NCI-H2227 treated with DMSO at 0.1 percent for 48 hours (cell line): Measurements from ENCODE around the gene FADS6.

ENCODE experiments used
- DNase-seq: peaks from one replicate; lab custom pipeline; 2025; lab: John Stamatoyannopoulos, UW

Gene FADS6, protein sequence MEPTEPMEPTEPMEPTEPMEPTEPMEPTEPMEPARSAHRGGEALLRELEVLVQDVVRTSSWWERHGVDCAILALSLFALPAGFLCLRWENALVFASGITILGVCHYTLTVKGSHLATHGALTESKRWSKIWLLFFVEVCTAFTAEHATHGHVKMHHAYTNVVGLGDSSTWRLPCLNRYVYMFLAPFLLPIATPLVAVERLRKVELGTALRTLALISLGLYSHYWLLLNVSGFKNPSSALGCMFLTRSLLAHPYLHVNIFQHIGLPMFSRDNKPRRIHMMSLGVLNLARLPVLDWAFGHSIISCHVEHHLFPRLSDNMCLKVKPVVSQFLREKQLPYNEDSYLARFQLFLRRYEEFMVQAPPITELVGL

DNA sequence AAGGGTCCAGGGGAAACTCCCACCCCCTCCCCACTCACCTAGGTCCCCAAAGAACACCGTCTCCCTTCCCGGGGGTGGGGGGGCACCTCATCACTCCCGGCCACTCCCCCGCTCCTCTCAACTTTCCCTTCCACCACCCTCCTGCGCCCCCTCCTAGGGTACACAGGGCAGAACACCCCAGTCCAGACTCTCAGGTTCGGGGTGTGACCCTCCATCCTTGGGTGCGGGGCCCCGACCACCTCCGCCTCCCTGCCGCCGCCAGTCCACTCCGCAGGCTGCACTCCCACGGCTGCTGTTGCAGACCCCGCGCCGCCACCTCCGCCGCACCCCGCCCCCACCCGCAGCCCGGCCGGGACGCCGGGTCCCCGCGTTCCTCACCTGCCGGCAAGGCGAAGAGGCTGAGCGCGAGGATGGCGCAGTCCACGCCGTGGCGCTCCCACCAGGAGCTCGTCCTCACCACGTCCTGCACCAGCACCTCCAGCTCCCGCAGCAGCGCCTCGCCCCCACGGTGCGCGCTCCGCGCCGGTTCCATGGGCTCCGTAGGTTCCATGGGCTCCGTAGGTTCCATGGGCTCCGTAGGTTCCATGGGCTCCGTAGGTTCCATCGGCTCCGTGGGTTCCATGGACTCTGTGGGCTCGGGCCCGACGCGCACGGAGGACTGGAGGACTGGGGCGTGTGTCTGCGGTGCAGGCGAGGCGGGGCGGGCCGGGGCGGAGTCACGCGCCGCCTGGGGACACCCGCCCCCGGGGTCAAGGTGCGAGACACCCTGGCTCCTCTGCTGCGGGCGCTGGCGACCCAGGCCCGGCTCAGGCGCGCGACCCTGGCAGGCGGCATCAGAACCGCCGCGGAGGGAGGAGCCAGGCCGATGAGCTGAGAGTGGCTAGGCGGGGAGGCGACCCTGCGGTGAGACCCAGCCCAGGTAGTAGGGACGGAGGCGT is at the start of gene FADS6:
Gene FADS6 (minus strand): TSS at position 660 of the 938 bp plus-strand sequence. CDS start 38 bp downstream, at position 622.
- no peak for DNase-seq

DNA sequence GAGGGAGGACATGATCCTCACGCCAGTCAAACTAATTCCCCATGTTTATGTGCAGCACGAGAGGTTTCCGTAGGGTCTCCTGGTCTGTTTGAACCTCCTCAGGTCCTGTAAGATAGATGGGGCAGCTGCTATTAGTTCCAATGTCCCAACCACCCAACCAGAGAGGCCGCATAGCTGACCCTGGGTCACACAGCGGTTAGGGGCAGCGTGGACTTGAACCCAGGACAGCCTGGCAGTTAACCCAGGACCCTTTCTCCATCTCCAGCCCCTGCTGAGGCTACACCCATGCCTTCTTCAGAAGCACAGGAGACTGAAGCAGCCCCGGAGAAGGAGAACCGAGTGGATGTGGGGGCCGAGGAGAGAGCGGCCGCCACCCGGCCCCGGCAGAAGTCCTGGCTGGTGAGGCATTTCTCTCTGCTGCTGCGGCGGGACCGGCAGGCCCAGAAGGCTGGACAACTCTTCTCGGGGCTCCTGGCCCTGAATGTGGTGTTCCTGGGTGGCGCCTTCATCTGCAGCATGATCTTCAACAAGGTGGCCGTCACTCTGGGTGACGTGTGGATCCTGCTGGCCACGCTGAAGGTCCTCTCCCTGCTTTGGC is 47.8 kb upstream of the FADS6 start:
- DNase-seq, result no peak

DNA sequence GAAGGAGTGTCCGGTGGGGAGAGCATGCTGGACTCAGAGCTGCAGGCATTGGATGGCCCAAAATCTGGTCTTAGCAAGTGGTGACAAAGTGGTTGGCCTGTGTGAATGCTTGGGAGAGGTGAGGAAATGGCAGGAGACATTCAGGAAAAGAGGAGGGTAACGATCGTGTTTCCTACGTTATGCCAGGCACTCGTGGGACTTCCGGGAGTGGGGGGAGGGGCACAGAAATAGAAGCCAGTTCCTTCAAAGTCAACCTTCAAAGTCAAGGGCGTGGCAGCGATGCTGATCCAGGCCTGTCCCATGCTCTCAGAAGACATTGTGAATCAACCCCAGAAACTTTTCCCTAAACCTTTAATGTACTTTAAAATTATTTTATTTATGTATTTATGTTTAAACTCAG is 46.1 kb upstream of the FADS6 start:
- DNase-seq, result no peak

DNA sequence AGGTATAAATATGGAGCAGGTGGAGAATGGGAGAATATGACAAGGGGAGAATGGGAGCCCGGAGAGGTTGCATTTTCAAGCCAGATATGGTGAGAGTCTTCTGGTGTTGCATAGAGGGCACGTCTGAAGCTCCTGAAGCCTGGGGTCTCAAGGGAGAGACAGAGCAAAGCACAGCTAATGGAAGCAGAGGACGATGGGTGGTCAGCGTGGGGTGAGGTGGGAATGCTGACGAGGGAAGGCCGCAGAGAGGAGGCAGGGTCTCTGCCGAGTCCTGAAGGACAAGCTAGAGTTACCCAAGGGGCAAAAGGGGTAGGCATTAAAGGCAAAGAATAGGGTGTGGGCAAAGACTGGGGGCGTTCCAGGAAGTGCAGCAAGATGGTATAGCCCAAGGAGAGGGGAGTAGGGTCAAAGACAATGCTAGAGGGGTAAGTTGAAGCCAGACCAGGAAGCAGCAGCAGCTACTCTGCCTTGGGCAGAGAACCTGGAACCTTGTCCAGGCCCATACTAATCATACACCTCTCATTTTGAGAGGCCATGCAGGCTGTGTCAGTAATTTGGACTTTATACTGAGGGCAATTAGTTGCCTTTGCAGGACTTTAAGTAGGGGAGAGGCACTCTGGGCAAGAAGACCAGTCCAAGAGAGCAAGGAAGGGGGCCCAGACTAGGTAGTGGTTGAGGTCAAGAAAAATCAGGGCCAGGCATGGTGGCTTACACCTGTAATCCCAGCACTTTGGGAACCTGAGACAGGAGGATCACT is 44.9 kb upstream of the FADS6 start:
- no peak for DNase-seq

DNA sequence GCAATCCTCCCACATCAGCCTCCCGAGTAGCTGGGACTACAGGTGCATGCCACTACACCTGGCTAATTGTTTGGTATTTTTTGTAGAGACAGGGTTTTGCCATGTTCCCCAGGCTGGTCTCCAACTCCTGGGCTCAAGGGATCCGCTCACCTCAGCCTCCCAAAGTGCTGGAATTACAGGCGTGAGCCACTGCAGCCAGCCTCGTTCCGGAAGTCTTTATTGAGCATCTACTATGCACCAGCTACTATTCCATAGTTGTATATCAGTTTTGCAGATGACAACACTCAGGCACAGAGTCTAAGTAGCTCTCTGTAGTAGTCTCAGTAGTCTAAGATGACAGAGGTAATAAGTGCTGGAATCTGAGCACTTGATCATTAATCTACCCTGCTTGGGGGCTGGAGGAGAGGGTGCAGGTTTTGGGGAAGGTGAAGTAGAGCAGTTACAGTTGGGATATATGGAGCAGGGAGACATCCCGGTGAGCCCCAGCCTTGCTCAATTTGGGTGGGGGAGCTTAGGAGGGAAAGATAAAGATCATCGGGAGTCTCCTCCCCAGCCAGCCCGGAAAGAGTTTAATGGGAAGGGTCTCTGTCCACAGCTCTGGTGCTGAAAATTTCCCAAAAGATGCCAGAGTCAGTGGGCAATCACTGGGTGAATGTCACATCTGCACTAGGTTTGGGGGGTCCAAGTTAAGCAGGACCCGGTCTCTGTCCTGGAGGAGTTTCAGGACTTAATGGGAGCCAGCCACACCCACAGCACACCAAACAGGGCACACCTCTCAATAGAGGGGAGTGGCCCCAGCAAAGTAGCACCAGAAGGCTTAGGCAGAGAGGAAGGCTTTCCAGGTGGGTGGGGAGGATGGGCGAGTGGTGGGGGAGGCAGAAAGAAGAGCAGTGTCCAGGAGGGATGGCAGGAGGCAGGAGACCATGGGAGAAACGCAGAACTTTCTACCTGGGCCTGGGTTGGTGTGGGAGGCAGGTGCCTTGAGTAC is 43.9 kb upstream of the FADS6 start:
- DNase-seq, result no peak

DNA sequence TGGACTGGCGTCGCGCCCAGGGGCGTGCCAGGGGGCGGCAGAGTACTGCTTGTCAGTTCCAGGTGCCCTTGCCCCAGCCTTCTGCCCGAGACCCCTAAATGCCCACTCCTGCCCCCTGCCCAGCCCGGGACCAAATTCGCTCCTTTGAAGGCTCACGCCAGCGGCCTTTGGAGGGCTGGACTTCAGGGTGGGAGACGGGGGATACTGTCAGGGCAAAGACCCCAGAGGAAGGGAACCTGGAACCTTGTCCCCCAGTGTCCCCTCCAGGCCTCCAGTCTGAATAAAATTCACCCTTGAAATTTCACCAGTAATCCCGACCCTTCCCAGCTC is 43.0 kb upstream of the FADS6 start:
- no peak for DNase-seq

DNA sequence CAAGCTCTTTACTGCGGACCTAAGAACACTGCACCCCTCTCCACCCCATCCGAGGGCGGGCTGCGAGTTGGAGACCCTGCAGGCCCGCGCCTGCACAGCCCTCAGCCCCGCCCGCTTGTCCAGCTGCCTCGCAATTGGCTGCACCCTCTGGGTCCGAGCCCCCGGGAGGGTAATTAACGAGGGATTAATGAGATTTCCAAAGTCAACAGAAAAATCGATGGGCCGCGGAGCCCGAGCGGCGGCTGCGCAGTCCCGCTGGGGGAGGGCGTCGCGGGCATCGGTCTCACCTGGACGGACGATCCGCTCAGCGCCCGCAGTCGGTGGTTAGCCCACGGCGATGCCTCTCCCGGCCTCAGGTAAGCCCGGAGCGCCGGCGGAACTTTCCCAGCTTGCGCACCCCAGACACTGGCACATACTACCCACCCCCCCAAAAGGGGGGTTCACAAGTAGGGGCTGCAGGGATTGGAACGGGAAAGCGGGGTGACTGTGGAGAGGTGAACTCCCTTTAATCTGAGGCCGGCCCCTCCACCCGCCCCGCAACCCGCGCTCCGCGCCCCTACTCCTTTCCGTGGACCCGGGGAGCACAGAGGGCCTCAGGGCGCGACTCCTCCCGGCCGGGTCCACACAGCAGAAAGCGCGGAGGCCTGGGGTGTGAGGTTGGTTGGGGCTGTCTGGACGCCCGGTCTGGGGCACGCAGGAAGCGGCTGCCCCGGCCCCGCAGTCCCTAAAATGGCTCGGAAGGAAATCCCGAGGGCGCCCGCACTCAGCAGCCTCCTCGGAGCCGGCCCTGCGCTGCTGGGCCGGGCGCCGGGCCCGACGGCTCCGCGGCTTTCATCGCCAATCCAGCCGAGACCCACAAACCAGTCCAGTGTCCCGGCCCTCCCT is 42.4 kb upstream of the FADS6 start, which contains the start of gene OTOP3:
Gene OTOP3 (plus strand): TSS at position 314 of the 885 bp plus-strand sequence. CDS start 24 bp downstream, at position 338.
- DNase-seq, result no peak

DNA sequence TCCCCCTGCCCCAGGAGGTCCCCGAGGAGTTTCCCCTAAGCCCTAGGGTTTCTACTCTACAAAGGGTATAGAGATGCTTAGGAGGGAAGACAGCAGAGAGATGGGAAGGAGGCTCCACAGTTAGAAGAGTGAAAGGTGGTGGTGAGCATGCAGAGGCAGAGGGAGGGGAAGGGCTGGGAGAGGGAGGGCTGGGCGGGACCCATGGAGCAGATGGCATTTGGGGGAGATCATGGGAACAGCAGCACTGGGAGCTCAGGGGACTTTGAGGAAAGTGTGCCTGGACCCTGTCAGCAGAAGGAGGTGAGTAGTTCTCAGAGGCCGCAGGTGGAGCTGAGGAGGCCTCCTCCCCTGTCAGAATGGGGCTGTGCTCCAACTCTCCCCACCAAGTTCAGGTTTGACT is 41.6 kb upstream of the FADS6 start:
- DNase-seq, result no peak

DNA sequence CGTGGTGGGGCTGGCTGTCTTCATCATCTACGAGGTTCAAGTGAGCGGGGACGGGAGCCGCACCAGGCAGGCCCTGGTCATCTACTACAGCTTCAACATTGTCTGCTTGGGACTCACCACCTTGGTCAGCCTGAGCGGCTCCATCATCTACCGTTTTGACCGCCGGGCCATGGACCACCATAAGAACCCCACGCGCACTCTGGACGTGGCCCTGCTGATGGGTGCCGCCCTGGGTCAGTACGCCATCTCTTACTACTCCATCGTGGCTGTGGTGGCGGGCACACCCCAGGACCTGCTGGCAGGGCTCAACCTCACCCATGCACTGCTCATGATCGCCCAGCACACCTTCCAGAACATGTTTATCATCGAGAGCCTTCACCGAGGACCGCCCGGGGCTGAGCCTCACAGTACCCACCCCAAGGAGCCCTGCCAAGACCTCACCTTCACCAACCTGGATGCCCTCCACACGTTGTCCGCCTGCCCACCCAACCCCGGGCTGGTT is 37.2 kb upstream of the FADS6 start:
- DNase-seq, result no peak

DNA sequence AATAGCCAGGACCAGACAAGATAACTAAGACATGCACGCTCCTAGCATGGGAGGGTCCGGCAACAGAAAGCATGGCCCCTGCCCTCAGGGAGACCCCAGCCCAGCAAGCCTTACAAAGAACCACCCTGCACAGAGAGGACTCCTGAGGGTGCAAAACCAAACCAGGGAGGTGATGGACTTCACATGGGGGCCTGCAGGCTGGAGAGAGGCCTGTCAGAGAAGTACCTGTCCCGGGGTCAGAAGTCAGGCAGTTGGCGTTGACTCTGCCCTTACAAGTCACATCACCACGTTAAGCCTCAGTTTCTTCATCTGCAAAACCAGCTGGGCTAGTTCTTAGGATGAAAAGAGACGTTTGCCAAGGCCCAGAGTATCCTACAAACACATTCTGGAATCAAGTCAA is 35.4 kb upstream of the FADS6 start:
- no peak for DNase-seq

DNA sequence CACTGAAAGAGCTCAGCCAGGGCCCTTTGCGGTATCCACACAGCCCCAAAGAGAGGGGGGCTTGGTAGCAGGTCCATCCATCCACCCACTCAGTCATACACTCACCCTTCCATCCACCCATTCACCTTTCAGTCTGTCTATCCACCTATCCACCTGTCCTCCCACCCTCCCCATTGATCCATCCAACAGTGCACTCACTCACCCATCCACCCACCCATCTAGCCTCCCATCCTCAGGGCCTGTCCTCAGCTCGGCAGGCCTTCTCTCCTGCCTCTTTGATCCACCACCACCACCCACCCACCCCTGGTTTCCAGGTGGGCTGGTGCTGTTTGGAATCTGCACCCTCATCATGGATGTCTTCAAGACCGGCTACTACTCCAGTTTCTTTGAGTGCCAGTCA is 31.8 kb upstream of the FADS6 start:
- no peak for DNase-seq

DNA sequence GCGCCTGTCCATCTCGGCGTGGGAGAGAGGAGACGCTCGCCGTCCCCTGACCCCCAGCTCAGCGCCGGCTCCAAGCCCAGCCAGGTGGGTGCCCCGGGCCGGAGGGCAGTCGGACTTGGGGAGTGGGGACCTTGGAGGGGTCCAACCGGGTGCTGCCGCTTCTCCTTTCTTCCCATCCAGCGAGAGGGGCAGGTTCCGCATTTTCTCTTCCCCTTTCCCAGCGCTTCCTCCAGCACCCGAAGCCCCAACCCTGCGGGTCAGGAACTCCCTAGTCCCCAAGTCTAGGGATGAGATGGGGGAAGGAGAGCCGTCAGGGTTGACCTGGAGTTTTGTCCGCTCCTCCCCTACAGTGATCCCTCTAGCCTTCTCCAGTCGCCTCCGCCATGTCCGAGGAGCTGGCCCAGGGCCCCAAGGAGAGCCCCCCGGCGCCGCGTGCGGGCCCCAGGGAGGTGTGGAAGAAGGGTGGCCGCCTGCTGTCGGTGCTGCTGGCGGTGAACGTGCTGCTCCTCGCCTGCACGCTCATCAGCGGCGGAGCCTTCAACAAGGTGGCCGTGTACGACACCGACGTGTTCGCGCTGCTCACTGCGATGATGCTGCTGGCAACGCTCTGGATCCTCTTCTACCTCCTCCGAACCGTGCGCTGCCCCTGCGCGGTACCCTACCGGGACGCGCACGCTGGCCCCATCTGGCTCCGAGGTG is 31.0 kb upstream of the FADS6 start, which contains the start of gene OTOP2:
Gene OTOP2 (plus strand): TSS at position 24 of the 699 bp plus-strand sequence. CDS start 360 bp downstream, at position 384.
- no peak for DNase-seq

DNA sequence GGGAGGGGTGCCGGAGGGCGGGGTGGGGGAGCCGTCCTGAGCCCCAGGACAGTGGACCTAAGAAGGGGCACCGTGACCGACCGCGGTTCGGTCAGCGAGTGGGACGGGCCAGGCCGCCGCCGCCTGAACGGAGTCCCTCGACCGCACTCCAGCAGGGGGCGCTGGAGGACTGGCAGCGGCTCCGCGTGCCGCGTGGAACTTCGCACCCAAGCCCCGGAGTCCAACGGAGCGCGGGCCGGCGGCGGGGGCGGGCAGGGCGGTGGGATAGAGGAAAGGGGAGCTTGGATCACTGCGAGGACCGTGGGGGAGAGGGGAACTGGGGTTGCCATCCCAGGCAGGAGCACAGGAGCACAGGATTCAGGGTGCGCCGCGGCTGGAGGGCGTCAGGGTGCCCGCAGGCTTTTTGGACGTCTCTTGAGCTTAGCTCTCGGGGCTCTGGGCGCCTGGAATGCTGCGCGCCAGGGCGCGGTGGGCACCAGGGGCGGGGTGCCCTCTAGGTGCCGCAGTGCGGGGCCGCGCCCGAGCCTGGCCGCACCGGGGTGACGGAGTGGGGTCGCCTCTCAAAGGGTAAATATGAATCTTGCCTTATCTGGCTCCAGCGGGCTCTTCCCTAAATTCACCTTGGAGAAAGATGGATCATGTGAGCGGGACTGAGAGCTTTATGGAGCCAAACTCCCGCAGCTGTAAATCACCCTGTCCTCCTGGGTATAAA is 30.3 kb upstream of the FADS6 start:
- no peak for DNase-seq

DNA sequence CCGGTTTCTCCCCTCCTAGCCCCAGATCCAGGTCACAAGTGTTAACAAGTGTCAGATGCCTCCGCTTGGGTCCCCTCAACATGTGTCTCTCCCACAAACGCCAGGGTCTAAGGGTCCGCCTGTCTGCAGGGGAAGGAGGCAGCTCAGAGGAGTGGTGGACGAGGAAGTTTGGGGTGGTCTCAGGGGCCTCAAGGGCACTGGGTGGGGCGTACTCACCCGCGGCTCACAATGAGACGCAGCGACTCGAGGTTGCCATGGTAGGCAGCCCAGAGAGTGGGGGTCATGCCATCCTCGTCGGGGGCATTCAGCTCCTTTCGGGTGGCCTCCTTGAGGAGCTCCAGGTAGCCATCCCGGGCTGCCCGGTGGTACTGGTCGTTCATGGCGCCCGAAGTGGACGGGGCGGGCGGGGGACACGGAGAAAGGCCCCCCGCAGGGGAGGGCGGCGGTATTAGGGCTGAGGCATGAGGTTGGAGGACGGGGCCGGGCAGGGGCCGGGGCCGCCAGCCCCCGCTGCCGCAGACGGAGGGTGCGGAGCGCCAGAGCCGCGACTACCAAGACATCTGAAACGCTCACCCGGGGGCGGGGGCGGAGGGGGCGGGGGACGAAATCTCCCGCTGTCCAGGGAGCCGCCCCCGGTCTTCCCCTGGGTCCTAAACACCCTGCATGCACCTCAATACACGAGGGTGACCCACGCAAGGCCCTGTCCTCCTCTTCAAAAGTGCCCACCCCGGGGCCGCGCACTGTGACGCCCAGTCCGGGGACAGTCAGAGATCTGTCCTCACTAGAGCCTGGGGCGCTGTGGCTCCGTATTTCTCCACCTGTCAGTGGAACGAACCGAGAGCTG is 29.5 kb upstream of the FADS6 start, which contains the start of gene USH1G:
Gene USH1G (minus strand): TSS at position 562 of the 844 bp plus-strand sequence. CDS start 182 bp downstream, at position 380.
- no peak for DNase-seq

DNA sequence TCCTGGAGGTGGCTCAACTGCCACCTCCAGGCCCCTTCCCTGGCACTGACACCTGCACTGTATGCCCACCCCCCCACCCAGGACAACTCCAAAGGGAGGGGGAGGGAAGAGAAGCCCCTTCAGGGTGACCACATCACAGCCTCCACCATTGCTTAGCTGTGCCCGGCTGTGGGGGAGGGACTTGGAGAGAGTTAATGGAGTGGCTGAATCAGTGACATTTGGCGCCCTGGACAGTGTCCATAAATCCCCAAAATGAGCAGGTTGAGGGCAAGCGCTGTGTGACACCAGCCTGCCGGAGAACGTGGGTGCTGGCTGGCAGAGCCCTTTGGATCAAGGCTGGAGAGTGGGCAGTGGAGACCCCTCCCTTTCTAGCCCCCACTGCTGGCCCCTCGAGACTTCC is 28.7 kb upstream of the FADS6 start:
- no peak for DNase-seq

DNA sequence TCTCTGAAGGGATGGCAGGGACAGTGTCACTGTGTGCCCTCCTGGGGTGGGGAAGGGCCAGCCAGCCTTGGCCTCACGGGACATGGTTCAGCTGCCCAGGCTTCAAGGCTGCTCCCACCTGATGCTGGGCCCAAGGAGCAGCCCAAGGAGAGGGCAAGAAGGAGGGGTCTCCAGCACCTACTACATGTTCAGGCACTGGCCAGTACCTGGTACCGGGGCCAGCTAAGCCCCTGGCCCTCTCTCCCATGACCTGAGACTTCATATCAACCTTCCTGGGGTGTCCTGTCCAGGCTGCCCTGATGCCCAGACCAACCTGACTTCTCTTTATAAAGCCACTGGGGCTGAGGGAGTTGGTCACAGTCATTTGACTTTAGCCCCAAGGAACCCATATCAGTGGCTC is 28.3 kb upstream of the FADS6 start:
- DNase-seq, result no peak
